Measurements from ENCODE around the gene LRMDA. TPM values are rescaled to one million over a fixed set of nuclear protein-coding genes. Genes with fewer than 3 reads are reported as not detected.
A peak's percentile ranks its signal among the peaks of the same experiment; 100 is the strongest.

Gene LRMDA
- total RNA-seq, 1 donor from 2014 or later = 29.9 TPM

GRCh38 chr10:76242956-76243355 lies 811.5 kb downstream of the LRMDA start:
- Histone ChIP-seq H3K27me3 (ENCODE audit: low read depth) (no peaks in the 10 kb centered on the region), H3K36me3 (no peaks in the 10 kb centered on the region), H3K9me3 (no peaks in the 10 kb centered on the region), H3K4me3 (no peak overlapping the region), H3K27ac (no peak overlapping the region), H3K4me1 (no peaks in the 10 kb centered on the region)
- ATAC-seq (no peak), DNase-seq (no peak)
- TF ChIP-seq, protein P1, sequence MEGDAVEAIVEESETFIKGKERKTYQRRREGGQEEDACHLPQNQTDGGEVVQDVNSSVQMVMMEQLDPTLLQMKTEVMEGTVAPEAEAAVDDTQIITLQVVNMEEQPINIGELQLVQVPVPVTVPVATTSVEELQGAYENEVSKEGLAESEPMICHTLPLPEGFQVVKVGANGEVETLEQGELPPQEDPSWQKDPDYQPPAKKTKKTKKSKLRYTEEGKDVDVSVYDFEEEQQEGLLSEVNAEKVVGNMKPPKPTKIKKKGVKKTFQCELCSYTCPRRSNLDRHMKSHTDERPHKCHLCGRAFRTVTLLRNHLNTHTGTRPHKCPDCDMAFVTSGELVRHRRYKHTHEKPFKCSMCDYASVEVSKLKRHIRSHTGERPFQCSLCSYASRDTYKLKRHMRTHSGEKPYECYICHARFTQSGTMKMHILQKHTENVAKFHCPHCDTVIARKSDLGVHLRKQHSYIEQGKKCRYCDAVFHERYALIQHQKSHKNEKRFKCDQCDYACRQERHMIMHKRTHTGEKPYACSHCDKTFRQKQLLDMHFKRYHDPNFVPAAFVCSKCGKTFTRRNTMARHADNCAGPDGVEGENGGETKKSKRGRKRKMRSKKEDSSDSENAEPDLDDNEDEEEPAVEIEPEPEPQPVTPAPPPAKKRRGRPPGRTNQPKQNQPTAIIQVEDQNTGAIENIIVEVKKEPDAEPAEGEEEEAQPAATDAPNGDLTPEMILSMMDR (IDR thresholded peaks at IDR 0.05) = no peak
- intact Hi-C loops (cut with DNase I) = no loop called here

GRCh38 chr10:76244061-76244686 lies 812.8 kb downstream of the LRMDA start:
- Histone ChIP-seq H3K36me3 (no peaks in the 10 kb centered on the region), H3K27me3 (ENCODE audit: low read depth) (no peaks in the 10 kb centered on the region), H3K4me1 (no peaks in the 10 kb centered on the region), H3K27ac (no peak overlapping the region), H3K9me3 (no peaks in the 10 kb centered on the region), H3K4me3 (no peak overlapping the region)
- TF ChIP-seq, protein P1 (IDR thresholded peaks at IDR 0.05) = no peak
- ATAC-seq (peak; percentile 26 to 75), DNase-seq (no peak)
- intact Hi-C loops (cut with DNase I) = no loop called here

DNA sequence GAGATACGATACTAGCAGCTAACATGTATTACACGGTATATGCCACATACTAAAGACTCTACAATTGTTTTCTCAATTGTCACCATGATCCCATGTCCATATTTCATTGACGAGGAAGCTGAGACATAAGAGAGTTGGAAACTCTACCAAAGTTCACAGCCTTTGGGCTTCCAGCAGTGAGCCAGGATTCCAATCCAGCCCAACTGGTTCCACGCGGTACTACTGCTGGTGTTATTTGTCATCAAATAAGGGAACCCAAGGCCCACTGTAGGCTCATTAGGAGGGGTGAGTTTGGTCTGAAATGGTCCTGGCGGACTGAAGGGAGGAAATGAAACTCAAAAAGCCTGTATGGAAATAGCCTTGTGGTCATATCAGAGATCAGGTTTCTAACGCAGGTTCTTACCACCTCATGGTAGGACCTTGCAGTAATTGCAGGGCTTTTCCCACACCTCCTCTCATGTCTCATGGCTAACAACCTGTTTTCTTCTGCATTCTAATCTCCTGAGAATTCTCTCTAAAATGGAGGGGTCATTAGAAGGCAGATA lies 814.6 kb downstream of the LRMDA start:
- Histone ChIP-seq H3K27ac (no peak overlapping the region), H3K4me1 (peaks cover 4% of the 10 kb centered on the region), H3K27me3 (ENCODE audit: low read depth) (no peaks in the 10 kb centered on the region), H3K4me3 (no peak overlapping the region), H3K36me3 (no peaks in the 10 kb centered on the region), H3K9me3 (no peaks in the 10 kb centered on the region)
- intact Hi-C loops (cut with DNase I) = no loop called here
- ATAC-seq (no peak), DNase-seq (no peak)
- TF ChIP-seq, protein P1 (IDR thresholded peaks at IDR 0.05) = no peak

- peaks cover 8% of the 10 kb centered on the region for H3K4me1 ChIP-seq
- intact Hi-C loops (cut with DNase I) = no loop called here
- no peak for DNase-seq
- no peaks in the 10 kb centered on the region for H3K27me3 ChIP-seq (ENCODE audit: low read depth)
- H3K36me3 ChIP-seq = no peaks in the 10 kb centered on the region
- H3K9me3 ChIP-seq = no peaks in the 10 kb centered on the region
- H3K4me3 ChIP-seq = no peak overlapping the region
- ATAC-seq = no peak
- H3K27ac ChIP-seq = no peak overlapping the region
- TF ChIP-seq, protein P1 (IDR thresholded peaks at IDR 0.05) = no peak
Observed at GRCh38 chr10:76248649-76249200, 817.3 kb downstream of the LRMDA start.

DNA sequence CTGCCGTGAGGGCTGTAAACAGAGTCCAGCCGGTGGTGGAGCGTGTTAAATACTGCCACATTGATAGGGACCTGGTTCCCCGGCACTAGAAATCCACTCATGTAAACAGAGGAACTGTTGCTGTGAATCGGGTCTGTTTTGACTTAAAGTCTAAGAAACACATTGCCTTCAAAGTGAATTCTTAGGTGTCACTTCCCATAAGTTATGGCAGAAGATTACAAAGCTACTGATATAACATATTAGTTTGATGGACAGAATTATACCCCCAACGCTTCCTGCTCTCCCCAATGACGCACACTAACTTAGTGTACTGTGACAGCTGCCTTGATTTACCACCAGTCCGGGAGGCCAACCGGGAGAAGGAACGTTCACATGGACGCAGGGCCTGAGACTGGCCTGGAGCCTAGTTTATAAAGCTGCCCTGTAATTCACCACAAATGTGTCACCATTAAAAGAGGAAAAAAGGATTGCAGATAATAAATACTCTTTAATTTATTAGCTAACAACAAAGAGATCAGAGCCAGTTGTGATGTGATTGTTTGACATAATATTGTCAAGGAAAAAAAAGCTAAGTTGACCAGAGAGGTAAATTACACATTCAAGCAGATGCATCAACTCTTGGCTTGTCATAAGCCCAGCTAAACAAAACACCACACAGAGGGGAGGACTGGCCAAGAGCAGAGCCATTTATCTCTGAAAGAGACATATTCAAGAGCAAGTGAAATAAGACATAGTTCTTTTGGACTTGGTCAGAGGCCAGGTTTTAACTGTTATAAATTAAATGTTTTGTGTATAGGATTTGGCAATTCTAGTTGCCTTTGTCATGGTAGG lies 820.6 kb downstream of the LRMDA start:
- Histone ChIP-seq H3K27me3 (ENCODE audit: low read depth) (no peaks in the 10 kb centered on the region), H3K4me3 (no peak overlapping the region), H3K27ac (peak overlapping the region; percentile 20), H3K36me3 (no peaks in the 10 kb centered on the region), H3K4me1 (peaks cover 8% of the 10 kb centered on the region), H3K9me3 (no peaks in the 10 kb centered on the region)
- intact Hi-C loops (cut with DNase I) = no loop called here
- ATAC-seq = peak; percentile 75 to 83
- peak; percentile 49 for DNase-seq
- TF ChIP-seq, protein P1 (IDR thresholded peaks at IDR 0.05) = no peak
